A673 (cell line): ENCODE data around the gene INTS6.

ENCODE experiments used
- CTCF ChIP-seq: fragments of 300-800, 200-600 bp; sonication (generic); conservative IDR thresholded peaks from 2 replicates; pipeline ENCODE4 v1.5.1; 2017; ENCODE audit warnings: low read depth, mild to moderate bottlenecking, antibody characterized with exemption, low read length, moderate library complexity, mixed read lengths
- EZH2 ChIP-seq: fragments of 200-600 bp; sonication (generic); IDR thresholded peaks from 2 replicates; pipeline ENCODE4 v1.6.1; 2017; ENCODE audit warnings: borderline replicate concordance, low read depth, mild to moderate bottlenecking, mixed read lengths, antibody characterized with exemption, low read length; ENCODE audit not compliant: poor library complexity, severe bottlenecking

- TF ChIP-seq CTCF (no peak), EZH2 (no peak)
Observed at GRCh38 chr13:51495316-51495715, 42.5 kb upstream of the INTS6 start.
